Measurements from ENCODE around the gene FSTL4.

Gene FSTL4

DNA sequence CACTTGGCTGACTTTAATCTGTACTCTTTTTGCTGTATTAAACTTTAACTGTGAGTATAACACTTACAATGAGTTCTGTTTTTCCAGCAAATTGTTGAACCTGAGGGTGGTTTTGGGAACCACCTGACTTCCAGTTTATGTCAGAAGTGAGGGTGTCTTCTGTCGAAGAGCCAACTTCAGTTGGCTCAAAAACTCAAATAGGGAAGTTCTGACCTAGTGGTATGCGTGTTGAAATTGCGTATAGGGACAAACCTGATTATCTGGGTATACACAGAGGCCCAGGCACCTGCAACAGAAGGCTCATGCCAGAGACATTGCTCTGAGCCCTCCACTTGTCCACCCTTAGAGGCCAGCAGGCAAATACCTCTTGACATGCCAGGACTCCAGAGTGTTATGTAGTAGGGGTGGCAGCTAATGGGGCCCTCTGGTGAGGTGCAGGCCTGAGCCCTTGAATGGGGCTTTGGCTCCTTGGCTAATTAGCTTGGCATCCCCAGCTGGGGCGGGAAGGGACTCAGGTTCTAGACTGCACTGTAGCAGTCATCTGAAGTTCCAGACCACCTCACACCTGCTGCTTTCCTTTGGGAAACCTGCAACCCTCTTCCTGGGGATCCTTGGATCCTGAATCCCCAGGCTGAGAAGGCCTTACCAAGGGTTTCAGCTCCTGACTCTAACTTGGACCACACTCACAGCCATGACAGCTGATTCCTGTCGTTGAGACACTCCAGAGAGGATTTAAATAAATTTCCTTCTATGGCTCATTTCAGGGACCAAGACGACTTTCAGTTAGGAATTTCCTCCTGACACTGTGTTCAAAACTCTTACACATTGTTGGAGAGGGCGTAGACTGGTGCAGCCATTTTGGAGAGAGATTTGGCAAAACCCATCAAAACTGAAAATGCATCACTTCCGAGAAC lies 370.9 kb downstream of the FSTL4 start:
- no peak for DNase-seq (ENCODE audit: low read depth)

- DNase-seq (ENCODE audit: low read depth), result peak; percentile 27
Measured at GRCh38 chr5:133240425-133241091, 371.8 kb downstream of the FSTL4 start.

- DNase-seq (ENCODE audit: low read depth), result no peak
Measured at GRCh38 chr5:133238426-133239205, 373.7 kb downstream of the FSTL4 start.

- no peak for DNase-seq (ENCODE audit: low read depth)
Measured at GRCh38 chr5:133236976-133237375, 375.4 kb downstream of the FSTL4 start.

- no peak for DNase-seq (ENCODE audit: low read depth)
Measured at GRCh38 chr5:133236541-133236951, 375.8 kb downstream of the FSTL4 start.

GRCh38 chr5:133235696-133236426 lies 376.5 kb downstream of the FSTL4 start:
- no peak for DNase-seq (ENCODE audit: low read depth)

DNA sequence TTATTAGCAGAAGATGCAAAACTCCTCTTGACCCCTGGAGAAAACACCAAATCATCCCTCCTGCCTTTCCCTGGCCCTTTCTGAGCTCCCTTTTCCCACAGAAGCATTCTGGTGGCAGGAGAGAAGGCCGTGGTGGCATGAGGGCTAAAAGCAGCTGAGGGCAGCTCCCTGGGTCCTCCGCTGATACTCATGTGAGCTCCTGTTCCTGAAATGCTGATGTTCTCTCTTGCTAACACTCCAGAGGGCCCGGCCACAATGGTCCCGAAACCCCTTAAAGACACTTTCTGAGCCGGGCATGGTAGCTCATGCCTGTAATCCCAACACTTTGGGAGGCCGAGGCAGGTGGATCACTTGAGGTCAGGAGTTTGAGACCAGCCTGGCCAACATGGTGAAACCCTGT lies 377.4 kb downstream of the FSTL4 start:
- DNase-seq (ENCODE audit: low read depth), result no peak

DNA sequence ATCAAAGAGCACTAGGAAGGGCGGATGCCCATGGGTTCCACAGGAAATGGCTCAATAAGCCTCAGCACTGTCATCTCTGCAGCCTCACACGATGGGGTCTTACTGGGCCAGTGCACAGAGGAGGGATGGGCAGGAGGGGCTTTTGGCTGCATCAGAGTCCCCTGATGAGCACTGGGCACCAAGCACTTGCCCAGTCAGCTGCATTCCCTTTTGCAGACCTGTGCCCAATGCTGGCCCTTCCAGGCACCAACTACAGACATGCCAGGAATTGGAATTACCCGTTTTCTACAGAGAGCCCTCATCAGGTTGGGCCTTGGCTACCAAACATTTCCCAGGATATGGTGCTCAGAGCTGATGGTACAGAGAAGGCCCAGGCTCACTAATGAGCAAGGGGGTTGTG lies 378.1 kb downstream of the FSTL4 start:
- no peak for DNase-seq (ENCODE audit: low read depth)

- DNase-seq (ENCODE audit: low read depth), result no peak
Measured at GRCh38 chr5:133233616-133234015, 378.7 kb downstream of the FSTL4 start.

- no peak for DNase-seq (ENCODE audit: low read depth)
Measured at GRCh38 chr5:133232911-133233310, 379.4 kb downstream of the FSTL4 start.

DNA sequence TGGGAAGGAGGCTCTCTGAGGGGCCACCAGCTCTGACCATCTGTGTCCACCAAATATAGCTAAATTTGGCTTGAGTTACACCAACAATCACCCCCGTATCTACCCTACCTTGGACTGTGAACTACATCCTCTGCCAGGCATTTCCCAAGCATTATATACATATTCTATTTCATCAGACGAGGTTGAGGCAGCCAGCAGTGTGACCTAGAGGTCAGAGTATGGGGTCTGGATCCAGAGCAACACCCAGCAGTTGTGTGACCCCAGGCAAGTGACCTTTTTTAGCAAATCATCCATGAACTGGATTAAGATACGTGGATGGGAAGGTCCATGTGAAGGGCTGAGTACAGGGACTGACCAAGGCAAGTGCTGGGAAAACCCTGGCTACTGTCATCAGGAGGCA lies 379.9 kb downstream of the FSTL4 start:
- no peak for DNase-seq (ENCODE audit: low read depth)

- no peak for DNase-seq (ENCODE audit: low read depth)
Measured at GRCh38 chr5:133232011-133232410, 380.3 kb downstream of the FSTL4 start.

GRCh38 chr5:133230823-133231578 lies 381.3 kb downstream of the FSTL4 start:
- DNase-seq (ENCODE audit: low read depth), result no peak

DNA sequence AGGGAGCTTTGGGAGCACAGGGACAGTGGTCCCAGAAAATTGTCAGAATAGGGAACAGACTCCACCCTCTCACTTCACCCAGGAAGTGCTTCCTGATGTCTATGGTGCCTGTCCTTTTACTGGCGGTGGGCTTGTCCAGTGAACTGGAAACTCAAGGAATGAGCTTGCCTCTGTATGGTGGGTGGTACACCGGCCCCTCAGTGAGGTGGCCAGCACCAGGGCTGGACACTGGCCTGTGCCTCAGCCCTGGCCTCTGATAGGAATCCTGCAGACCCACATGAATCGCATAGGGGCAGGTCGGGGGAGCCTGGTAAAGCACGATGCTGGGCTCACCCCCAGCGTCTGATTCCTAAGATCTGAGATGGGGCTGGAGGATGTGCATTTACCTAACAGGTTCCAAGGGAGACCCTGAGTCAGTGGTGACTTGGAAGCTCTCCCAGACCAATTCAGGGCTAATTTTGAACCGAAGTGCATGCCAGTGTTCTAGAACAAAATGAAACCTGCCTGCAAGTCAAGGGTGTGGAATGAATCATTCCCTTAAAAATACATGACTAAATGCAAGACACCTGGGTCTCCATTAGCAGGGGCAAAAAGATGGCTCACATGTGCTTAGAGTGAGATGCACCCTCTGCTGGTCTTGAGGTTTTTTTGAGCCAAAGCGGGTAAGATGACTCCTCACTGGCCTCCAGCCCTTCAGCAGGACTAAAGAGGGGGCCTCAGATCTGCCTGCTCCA lies 382.2 kb downstream of the FSTL4 start:
- DNase-seq (ENCODE audit: low read depth), result no peak

- no peak for DNase-seq (ENCODE audit: low read depth)
Measured at GRCh38 chr5:133228316-133228715, 384.0 kb downstream of the FSTL4 start.

DNA sequence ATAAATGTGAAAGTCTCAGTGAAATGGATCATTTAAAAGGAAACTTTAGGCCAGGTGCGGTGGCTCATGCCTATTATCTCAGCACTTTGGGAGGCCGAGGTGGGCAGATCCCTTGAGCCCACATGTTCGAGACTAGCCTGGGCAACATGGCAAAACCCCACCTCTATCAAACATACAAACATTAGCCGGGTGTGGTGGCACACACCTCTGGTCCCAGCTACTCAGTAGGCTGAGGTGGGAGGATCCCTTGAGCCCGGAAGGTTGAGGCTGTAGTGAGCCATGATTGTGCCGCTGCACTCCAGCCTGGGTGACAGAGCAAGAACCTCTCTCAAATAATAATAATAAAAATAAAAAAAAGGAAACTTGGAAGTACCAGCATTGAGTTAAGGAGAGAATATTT lies 384.4 kb downstream of the FSTL4 start:
- no peak for DNase-seq (ENCODE audit: low read depth)

GRCh38 chr5:133227082-133227481 lies 385.3 kb downstream of the FSTL4 start:
- DNase-seq (ENCODE audit: low read depth), result no peak

DNA sequence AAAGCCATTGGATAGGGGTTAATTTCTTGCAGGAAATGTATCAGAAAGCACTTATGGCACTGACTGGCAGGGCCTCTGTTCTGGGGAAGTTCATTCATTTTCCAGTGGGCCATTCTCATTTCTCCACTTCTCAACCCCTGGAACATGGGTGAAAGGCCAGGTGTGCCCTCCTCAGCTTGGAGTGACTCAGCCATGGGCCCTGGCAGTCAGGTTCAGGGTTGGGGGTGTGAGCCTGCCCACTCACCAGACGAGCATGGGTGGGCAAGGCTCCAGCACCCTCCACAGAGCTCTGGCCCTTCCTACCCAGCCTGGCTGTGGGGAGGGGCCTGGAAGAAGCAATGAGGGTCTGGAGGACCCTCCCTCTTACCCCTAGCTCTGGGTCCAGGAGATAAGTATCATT lies 386.2 kb downstream of the FSTL4 start:
- DNase-seq (ENCODE audit: low read depth), result no peak

DNA sequence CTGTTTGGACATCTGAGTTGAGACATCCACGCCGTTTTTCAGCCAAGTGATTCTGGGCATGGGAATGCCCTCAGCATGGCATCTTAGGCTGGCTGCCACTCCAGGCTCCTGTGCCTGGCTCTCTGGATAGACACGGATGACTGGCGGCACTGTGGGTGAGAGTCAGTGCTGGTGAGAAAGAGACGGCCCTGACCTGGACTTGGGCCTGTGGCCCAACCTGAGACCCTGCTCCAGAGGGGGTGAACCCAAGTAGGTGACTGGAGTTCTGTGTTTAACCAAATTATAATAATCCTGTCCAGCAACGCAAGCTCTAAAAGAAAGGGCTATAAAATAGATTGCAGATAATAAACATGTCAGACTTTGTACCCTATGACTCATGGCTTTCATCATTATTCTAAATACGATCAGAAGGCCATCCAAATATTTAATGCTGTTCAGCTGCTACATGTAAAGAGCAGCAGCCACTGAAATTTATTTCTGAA lies 386.6 kb downstream of the FSTL4 start:
- DNase-seq (ENCODE audit: low read depth), result no peak

- no peak for DNase-seq (ENCODE audit: low read depth)
Measured at GRCh38 chr5:133222979-133223378, 389.4 kb downstream of the FSTL4 start.
